Endothelial cell of umbilical vein (primary cell): ENCODE measurements around the gene SLC1A7. TPM values are rescaled to one million over a fixed set of nuclear protein-coding genes. Genes with fewer than 3 reads are reported as not detected.

Source experiments
- BruUV-seq: library from RNA; stranded (reverse); fragments of 400-500 nt; replicated peaks from 2 replicates; lab custom pipeline; 2021; lab: Mats Ljungman, UMichigan
- CTCF ChIA-PET: fragments of 300-600, 350-600 bp; sonication (Branson Sonifier 250); formaldehyde crosslinking; loops from one replicate; lab custom pipeline; 2021; ENCODE audit warnings: antibody characterized with exemption, inconsistent platforms; lab: Charles Lee
- POLR2A ChIA-PET: fragments of 300-600, 350-600 bp; sonication (Branson Sonifier 250); formaldehyde crosslinking; loops from one replicate; lab custom pipeline; 2021; ENCODE audit warnings: antibody characterized with exemption, inconsistent platforms; lab: Charles Lee
- DNase-seq: peaks from one replicate; pipeline ENCODE4 v3.0.0-alpha.2; 2011; ENCODE audit warnings: low read depth, low spot score
- FAIRE-seq: peaks from 2 replicates; lab custom pipeline; 2011; peaks lifted over from hg19 to GRCh38; lab: Jason Lieb, UNC
- H2AFZ ChIP-seq: 2 replicates; pipeline ENCODE4 v1.6.0; 2012; ENCODE audit warnings: low read depth, low read length, control low read depth, inconsistent platforms
- H3K27ac ChIP-seq: 2 replicates; pipeline ENCODE4 v1.5.1; 2011; ENCODE audit warnings: low read depth, mild to moderate bottlenecking, control low read depth, low read length, moderate library complexity; ENCODE audit not compliant: insufficient read depth
- H3K27me3 ChIP-seq, 2 experiments: 2 replicates each; pipeline versions ENCODE4 v1.6.0 to v1.6.1; 2011; ENCODE audit warnings: low read length in 2 of 2, mixed read lengths in 1 of 2; ENCODE audit not compliant: control insufficient read depth in 2 of 2, insufficient read depth in 2 of 2
- H3K36me3 ChIP-seq, 2 experiments: 2 replicates in 1 of 2; 3 replicates in 1 of 2; pipeline ENCODE4 v1.5.1; 2011; ENCODE audit warnings: low read length in 2 of 2, mild to moderate bottlenecking in 1 of 2, moderate library complexity in 1 of 2; ENCODE audit not compliant: control insufficient read depth in 2 of 2, insufficient read depth in 2 of 2; ENCODE audit errors: extremely low read depth in 1 of 2
- H3K4me1 ChIP-seq: 3 replicates; pipeline ENCODE4 v1.5.1; 2011; ENCODE audit warnings: mild to moderate bottlenecking, low read length; ENCODE audit not compliant: control insufficient read depth, insufficient read depth; ENCODE audit errors: extremely low read depth
- H3K4me2 ChIP-seq: 2 replicates; pipeline ENCODE4 v1.6.1; 2011; ENCODE audit warnings: low read length, control low read depth, mixed read lengths; ENCODE audit not compliant: insufficient read depth
- H3K4me3 ChIP-seq, 3 experiments: fragments of 200-600 bp in 1 of 3; sonication (generic), shearing (Covaris generic) in 1 of 3; replicated peaks in 1 of 3; 2 replicates each; pipeline ENCODE4 v1.5.1; 2011 to 2016; ENCODE audit warnings: control low read depth in 3 of 3, low read length in 3 of 3, mild to moderate bottlenecking in 2 of 3, inconsistent platforms in 1 of 3, low read depth in 1 of 3, moderate library complexity in 1 of 3; ENCODE audit not compliant: insufficient read depth in 1 of 3
- H3K79me2 ChIP-seq: 2 replicates; pipeline ENCODE4 v1.6.0; 2012; ENCODE audit warnings: low read length, inconsistent platforms; ENCODE audit not compliant: control insufficient read depth, insufficient read depth
- H3K9ac ChIP-seq: replicated peaks from 2 replicates; pipeline ENCODE3; 2011; ENCODE audit warnings: low read length, control low read depth; ENCODE audit not compliant: insufficient read depth; ENCODE audit errors: extremely low read depth
- H3K9me1 ChIP-seq: replicated peaks from 3 replicates; pipeline ENCODE4 v1.6.0; 2011; ENCODE audit warnings: mild to moderate bottlenecking, low read length; ENCODE audit not compliant: control insufficient read depth, insufficient read depth; ENCODE audit errors: extremely low read depth
- H3K9me3 ChIP-seq: replicated peaks from 2 replicates; pipeline ENCODE4 v1.5.1; 2012; ENCODE audit warnings: low read length, inconsistent platforms; ENCODE audit not compliant: control insufficient read depth, insufficient read depth
- H4K20me1 ChIP-seq: replicated peaks from 2 replicates; pipeline ENCODE3; 2011; ENCODE audit warnings: mild to moderate bottlenecking, low read length; ENCODE audit not compliant: control insufficient read depth, insufficient read depth; ENCODE audit errors: extremely low read depth
- CTCF ChIP-seq, 2 donors: IDR thresholded peaks; 1 replicate in 1 of 2; 2 replicates in 1 of 2; pipeline ENCODE4 v1.5.1; 2011; ENCODE audit warnings: low read length in 2 of 2, mild to moderate bottlenecking in 2 of 2, moderate library complexity in 2 of 2, control low read depth in 1 of 2, inconsistent platforms in 1 of 2, low read depth in 1 of 2; ENCODE audit not compliant: insufficient read depth in 1 of 2; ENCODE audit errors: extremely low read depth in 1 of 2
- EZH2 ChIP-seq: IDR thresholded peaks from 2 replicates; pipeline ENCODE4 v1.6.1; 2012; ENCODE audit warnings: borderline replicate concordance, low read depth, mild to moderate bottlenecking, moderate library complexity, low read length, inconsistent platforms; ENCODE audit not compliant: severe bottlenecking
- FOS ChIP-seq: IDR thresholded peaks from 2 replicates; pipeline ENCODE4 v1.6.1; 2011; ENCODE audit warnings: mild to moderate bottlenecking, low read length, moderate library complexity, borderline replicate concordance; ENCODE audit not compliant: insufficient read depth
- GATA2 ChIP-seq: IDR thresholded peaks from 2 replicates; pipeline ENCODE4 v1.7.0; 2011; ENCODE audit warnings: low read depth, mild to moderate bottlenecking, moderate library complexity, mixed read lengths, low read length; ENCODE audit not compliant: insufficient read length, insufficient read depth
- JUN ChIP-seq: IDR thresholded peaks from 2 replicates; pipeline ENCODE4 v1.6.1; 2011; ENCODE audit warnings: borderline replicate concordance, low read depth; ENCODE audit not compliant: insufficient read length, insufficient read depth
- MAX ChIP-seq: IDR thresholded peaks from 2 replicates; pipeline ENCODE4 v1.6.1; 2011; ENCODE audit not compliant: insufficient read depth, insufficient read length
- MYC ChIP-seq: IDR thresholded peaks from one replicate; pipeline ENCODE4 v1.6.1; 2011; ENCODE audit warnings: mild to moderate bottlenecking, low read depth, low read length
- POLR2A ChIP-seq: IDR thresholded peaks from 2 replicates; pipeline ENCODE4 v1.6.1; 2012; ENCODE audit warnings: low read depth, mild to moderate bottlenecking, control low read depth, low read length
- POLR2AphosphoS5 ChIP-seq: IDR thresholded peaks from 2 replicates; pipeline ENCODE4 v1.6.1; 2012; ENCODE audit warnings: low read depth, mild to moderate bottlenecking, control low read depth, low read length, moderate library complexity; ENCODE audit not compliant: insufficient read depth
- dilution Hi-C: fragments of 300-500 bp; cut with MboI; formaldehyde crosslinking; loops from one replicate; pipeline ENCODE4 v1.15.0; 2019; ENCODE audit warnings: low sequenced_read_pairs; ENCODE audit not compliant: extremely low pct_ligation_motif_present
- intact Hi-C: fragments of 100-400 bp; cut with micrococcal nuclease; formaldehyde crosslinking; loops from one replicate; pipeline ENCODE4 v1.10.0; 2022
- polyA plus RNA-seq, 4 experiments: library from polyadenylated mRNA; depleted of rRNA in 3 of 4; stranded (reverse) in 3 of 4; unstranded in 1 of 4; fragments of >200 nt; gene quantifications; 2 replicates each; pipeline versions ENCODE4 v1.2.1 to v1.2.3, GENCODE V29; 2011 to 2012; ENCODE audit warnings: missing spikeins in 1 of 4
- total RNA-seq: library from RNA; stranded (reverse); gene quantifications from 2 replicates; pipeline ENCODE4 v1.2.3, GENCODE V29; 2021

SLC1A7 gene
- total and polyA plus RNA-seq, 2 donors (not counting 3 experiments of a cell fraction or from before 2014, with no cell fraction given): not detected

DNA sequence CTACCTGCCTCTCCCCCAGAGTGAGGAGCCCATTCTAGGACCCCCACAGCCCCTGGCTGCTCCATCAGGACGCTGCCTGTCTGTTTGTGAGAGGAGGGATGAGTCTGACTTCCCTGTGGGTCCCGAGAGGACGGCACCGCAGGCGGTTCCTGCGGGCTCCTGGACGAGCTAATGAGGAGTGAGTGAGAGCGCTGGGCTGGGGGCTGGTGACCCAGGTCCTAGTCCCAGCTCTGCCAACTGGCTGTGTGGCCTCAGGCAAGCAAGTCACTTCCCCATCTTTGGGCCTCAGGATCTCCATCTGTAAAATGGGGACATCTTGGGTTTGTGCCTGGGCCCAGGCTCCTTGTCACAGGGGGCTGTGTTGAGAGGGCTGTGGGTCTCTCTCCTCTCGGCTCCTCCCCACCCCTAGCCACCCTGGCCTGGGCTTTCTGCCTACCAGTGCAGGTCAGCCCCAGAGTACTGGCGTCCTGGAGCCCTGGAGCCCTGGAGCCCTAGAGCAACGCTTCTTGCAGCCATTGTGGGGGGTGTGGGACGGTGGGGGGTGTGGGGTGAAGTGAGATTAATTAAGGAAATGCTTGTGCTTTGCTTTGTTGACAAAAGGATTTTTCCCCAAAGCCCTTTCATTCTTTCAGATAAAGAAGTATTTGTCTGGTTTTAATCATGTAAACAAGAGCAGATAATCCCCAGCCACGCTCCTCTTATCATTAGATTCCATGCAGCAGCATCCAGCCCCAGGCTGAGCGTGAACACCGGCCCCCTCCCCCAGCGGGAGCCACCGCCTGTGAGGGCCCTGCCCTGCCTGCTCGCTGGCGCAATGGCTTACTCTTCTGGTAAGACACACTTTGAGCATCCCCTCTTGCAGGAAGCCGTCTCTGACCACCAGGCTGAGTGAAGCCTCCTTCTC is 26.8 kb downstream of the SLC1A7 start:
- BruUV-seq: no TSS peak
- FAIRE-seq (no peak), DNase-seq (no peak)
- ChIA-PET CTCF (no interaction called here), POLR2A (no interaction called here)
- H3K79me2 ChIP-seq: no peaks in the 10 kb centered on the region
- H3K9me3 ChIP-seq: no peaks in the 10 kb centered on the region
- no peak overlapping the region for H3K4me2 ChIP-seq
- dilution Hi-C loops (no loop called here), intact Hi-C loops (no loop called here)
- H2AFZ ChIP-seq: no peak overlapping the region
- no peak overlapping the region for H3K9ac ChIP-seq
- no peaks in the 10 kb centered on the region for H3K36me3 ChIP-seq
- H3K9me1 ChIP-seq: no peaks in the 10 kb centered on the region
- no peak overlapping the region for H3K27ac ChIP-seq
- H3K27me3 ChIP-seq: no peaks in the 10 kb centered on the region
- TF ChIP-seq FOS (no peak), POLR2AphosphoS5 (no peak), EZH2 (no peak), MYC (no peak)
- no peaks in the 10 kb centered on the region for H4K20me1 ChIP-seq
- H3K4me1 ChIP-seq: no peaks in the 10 kb centered on the region
- H3K4me3 ChIP-seq: no peak overlapping the region

DNA sequence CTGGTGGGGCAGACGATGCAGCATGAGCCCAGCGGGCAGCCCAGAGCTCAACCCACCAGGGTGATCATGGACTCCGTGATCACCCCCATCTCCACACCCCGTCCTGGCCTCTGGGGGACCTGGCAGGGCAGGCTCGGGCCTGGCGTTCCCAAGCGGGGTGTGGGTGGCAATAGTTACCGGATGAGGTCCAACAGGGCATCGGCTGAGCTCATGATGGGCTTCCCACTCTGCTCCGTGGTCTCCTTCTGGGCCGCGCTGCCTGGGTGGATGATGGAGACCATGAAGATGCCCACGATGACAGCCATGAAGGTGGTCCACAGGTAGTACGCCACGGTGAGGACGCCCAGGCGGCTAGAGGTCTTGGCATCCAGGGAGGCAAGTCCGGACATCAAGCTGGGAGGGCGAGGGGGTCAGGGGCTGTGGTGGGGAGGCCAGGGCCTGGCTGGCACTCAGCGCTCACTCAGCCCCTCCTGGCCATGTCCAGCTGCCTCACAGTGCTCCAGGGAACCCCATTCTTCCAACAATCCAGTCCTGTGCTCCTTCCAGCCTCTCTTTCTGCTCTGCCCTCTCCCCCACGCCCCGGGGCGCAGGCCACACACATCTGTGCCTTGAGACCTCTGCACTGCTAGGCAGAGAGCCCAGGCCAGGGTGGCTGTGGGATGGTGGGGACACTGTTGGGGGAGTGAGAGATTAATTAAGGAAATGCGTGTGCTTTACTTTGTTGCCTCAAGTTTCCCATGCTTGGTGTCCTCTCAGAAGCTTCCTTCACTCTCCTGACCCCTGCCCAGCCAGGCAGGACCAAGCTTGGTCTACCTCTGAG is 27.6 kb downstream of the SLC1A7 start:
- Histone ChIP-seq H3K9ac (no peak overlapping the region), H3K27me3 (no peaks in the 10 kb centered on the region), H3K4me3 (no peak overlapping the region), H2AFZ (no peak overlapping the region), H3K79me2 (no peaks in the 10 kb centered on the region), H3K27ac (no peak overlapping the region), H3K4me1 (no peaks in the 10 kb centered on the region), H3K9me3 (no peaks in the 10 kb centered on the region), H3K9me1 (no peaks in the 10 kb centered on the region), H3K4me2 (no peak overlapping the region), H4K20me1 (no peaks in the 10 kb centered on the region), H3K36me3 (no peaks in the 10 kb centered on the region)
- intact Hi-C loops (no loop called here), dilution Hi-C loops (no loop called here)
- no peak for DNase-seq
- BruUV-seq: no TSS peak
- CTCF ChIA-PET: no interaction called here
- POLR2A ChIA-PET: no interaction called here
- FAIRE-seq: no peak
- TF ChIP-seq POLR2A (no peak), CTCF (IDR thresholded peaks at IDR 0.05; ENCODE audit: extremely low read depth in 1 of 2, insufficient read depth in 1 of 2, low read depth in 1 of 2, low read length in 2 of 2) (no peak), GATA2 (no peak), FOS (no peak), MAX (no peak), JUN (no peak), EZH2 (no peak), POLR2AphosphoS5 (no peak), MYC (no peak)
